ENCODE measurements around the gene SCFD2.

DNA sequence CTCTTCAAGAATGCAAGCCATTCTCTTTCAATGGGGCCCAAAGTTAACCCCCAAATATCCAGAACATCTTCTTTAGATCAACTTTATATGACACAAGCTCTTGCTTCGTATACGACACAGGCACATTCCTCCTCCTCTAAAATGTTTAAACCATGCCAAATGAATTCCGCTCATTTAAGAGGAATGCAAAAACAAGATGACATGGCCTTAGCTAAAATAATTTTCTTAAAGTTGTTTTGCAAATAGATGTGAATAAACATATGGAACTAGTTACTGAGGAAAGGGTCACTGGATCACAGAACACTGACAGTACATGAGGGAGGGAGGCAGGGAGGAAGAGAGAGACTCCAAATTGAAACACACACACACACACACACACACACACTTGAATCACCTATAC is 406.3 kb downstream of the SCFD2 start:
- TF ChIP-seq, protein P1, sequence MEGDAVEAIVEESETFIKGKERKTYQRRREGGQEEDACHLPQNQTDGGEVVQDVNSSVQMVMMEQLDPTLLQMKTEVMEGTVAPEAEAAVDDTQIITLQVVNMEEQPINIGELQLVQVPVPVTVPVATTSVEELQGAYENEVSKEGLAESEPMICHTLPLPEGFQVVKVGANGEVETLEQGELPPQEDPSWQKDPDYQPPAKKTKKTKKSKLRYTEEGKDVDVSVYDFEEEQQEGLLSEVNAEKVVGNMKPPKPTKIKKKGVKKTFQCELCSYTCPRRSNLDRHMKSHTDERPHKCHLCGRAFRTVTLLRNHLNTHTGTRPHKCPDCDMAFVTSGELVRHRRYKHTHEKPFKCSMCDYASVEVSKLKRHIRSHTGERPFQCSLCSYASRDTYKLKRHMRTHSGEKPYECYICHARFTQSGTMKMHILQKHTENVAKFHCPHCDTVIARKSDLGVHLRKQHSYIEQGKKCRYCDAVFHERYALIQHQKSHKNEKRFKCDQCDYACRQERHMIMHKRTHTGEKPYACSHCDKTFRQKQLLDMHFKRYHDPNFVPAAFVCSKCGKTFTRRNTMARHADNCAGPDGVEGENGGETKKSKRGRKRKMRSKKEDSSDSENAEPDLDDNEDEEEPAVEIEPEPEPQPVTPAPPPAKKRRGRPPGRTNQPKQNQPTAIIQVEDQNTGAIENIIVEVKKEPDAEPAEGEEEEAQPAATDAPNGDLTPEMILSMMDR (IDR thresholded peaks at IDR 0.05) = no peak
- no peak for TF ChIP-seq POLR2A (IDR thresholded peaks at IDR 0.05)
- TF ChIP-seq EP300 (IDR thresholded peaks at IDR 0.05) = no peak
